GM12875 (cell line): Measurements from ENCODE around the gene PIK3CB.

Source experiments
- H3K4me3 ChIP-seq: one replicate; pipeline ENCODE4 v1.5.1; 2011; ENCODE audit warnings: low read depth, low read length, control low read depth
- TF ChIP-seq, protein P1 (sequence below): IDR thresholded peaks from 2 replicates; pipeline ENCODE4 v1.5.1; 2011; ENCODE audit warnings: low read depth, mild to moderate bottlenecking, control low read depth, inconsistent platforms, low read length, moderate library complexity, borderline replicate concordance; ENCODE audit not compliant: insufficient read depth

PIK3CB gene

DNA sequence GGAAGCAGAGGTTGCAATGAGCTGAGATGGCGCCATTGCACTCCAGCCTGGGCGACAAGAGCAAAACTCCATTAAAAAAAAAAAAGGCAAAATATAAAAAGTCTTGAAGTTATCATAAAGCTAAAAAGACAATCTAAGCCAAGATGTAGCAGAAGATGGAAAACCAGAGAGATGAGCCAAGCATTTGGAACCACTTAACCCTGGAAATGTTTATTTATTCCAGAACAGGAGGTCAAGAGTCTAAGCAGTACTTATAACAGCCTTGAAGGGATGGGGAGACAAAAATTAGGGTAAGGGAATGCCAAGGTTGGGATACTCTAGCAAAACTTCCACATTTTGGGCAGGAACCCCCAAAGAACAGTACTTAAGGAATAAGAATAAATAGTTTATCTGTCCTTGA, 196.1 kb downstream of the PIK3CB start:
- TF ChIP-seq, protein P1, sequence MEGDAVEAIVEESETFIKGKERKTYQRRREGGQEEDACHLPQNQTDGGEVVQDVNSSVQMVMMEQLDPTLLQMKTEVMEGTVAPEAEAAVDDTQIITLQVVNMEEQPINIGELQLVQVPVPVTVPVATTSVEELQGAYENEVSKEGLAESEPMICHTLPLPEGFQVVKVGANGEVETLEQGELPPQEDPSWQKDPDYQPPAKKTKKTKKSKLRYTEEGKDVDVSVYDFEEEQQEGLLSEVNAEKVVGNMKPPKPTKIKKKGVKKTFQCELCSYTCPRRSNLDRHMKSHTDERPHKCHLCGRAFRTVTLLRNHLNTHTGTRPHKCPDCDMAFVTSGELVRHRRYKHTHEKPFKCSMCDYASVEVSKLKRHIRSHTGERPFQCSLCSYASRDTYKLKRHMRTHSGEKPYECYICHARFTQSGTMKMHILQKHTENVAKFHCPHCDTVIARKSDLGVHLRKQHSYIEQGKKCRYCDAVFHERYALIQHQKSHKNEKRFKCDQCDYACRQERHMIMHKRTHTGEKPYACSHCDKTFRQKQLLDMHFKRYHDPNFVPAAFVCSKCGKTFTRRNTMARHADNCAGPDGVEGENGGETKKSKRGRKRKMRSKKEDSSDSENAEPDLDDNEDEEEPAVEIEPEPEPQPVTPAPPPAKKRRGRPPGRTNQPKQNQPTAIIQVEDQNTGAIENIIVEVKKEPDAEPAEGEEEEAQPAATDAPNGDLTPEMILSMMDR: no peak

DNA sequence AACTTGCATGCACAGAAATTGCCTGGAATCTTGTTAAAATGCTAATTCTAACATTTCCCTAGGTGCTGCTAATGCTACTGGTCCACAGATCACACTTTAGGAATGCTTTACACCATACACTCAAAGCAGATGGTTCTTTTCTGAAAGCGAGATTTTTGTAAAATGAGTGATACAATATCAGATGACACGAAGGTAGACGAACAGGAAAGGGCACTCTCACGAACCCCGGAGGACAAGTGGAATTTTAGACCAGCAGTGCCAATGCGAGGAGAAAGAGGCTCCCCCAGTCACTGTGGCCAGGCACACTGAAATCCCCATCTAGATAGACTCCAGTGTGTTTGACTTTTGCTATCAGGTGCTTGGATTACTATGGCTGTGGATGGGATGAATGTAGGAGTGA, 205.2 kb downstream of the PIK3CB start:
- TF ChIP-seq, protein P1: no peak

More for the DNA sequence above, 196.1 kb downstream of the PIK3CB start:
- no peak overlapping the region for H3K4me3 ChIP-seq

DNA sequence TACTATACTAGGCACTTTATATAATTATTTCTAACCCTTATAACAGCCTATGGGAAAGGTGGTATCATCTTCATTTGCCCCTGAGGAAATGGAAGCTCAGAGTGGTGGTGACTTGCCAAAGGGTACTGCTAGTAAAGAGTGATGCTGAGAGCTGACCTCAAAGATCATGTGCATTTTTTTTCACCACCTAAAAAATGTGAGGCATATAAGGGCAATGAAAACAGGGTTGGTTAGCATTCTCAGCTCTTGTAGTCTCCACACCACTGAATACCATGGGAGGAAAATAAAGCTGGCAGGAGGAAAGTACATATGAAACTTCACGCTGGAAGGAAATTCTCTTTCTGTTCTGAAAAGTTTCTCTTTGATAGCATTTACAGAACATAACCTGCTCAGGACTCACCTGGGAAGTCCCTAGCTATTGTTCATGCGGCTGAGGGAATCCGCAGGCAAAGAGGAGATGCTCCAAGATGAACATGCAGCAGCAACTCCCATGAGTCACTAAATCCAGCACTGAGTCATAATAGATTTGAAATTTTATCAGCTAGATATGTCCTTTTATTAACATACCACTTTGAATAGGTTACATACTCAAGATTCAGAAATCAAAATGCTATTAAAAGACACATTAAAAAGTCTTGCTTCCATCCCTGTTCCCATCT, 208.9 kb downstream of the PIK3CB start:
- H3K4me3 ChIP-seq: no peak overlapping the region
- TF ChIP-seq, protein P1: no peak

More for the DNA sequence above, 205.2 kb downstream of the PIK3CB start:
- H3K4me3 ChIP-seq: no peak overlapping the region

DNA sequence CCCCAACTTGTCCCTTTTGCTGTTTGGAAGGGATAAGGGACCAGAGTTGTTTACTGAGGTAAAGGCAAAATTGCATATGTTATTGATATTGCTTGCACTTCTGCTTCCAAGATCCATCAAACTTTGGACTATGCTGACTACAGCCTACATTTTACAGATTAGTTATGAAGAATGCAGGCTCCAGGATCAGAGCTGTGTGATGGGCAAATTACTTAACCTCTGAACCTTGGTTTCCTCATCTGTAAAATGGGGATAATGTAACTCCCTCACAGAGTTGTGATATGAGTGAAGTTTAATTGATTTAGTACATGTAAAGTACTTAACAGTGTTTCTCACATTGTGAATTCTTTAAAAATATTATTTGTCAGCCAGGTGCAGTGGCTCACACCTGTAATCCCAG, 210.2 kb downstream of the PIK3CB start:
- TF ChIP-seq, protein P1: no peak

DNA sequence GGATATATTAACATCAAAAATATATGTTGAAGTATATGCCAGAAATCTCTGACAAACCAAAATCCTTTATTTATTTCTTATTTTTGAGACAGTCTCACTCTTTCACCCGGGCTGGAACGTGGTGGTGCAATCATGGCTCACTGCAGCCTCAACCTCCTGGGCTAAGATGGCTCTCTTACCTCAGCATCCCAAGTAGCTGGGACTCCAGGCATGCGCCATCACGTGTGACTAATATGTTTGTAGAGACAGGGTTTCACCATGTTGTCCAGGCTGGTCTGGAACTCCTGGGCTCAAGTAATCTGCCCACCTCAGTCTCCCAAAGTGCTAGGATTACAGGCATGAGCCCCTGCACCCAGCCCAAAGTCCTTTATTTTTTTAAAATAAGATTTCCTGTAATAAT, 214.3 kb downstream of the PIK3CB start:
- TF ChIP-seq, protein P1: no peak
- no peak overlapping the region for H3K4me3 ChIP-seq

More for the DNA sequence above, 210.2 kb downstream of the PIK3CB start:
- no peak overlapping the region for H3K4me3 ChIP-seq

DNA sequence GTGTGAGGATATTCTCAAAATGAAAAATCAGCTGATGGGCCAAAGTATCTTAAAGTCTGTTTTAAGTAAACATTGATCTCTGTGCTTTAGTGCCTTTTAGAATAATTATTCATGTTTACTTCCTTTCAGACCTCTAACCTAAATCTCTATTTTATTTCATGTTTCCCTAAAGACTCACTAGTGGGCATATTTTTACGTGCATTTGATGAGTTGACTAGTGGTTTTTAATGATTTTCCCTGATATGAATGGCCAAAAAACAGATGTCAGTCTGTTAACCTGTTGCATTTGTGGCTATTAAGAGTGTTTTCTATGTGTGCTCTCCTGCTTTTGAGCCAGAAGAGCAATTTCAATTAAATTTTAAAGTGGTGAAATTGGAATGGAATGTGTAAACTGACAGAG, 219.3 kb downstream of the PIK3CB start:
- TF ChIP-seq, protein P1: no peak
- no peak overlapping the region for H3K4me3 ChIP-seq

DNA sequence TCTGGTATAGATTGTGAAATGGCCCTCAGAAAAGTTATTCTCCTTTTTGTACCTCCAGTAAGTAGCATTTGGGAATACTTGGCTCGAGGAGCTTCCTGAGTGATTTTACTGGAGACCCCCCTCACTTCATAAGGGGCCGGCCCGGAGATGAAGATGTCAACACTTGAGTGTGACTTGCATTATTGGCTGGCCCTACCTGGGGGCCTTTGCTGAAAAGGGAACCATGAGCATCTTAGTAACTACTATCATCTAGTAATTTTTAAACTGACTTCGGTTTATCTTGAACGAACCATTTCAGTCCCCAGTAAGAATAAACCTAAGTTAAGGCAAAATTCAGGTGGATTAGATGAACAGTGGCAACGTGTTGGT, 224.8 kb downstream of the PIK3CB start:
- H3K4me3 ChIP-seq: no peak overlapping the region
- TF ChIP-seq, protein P1: no peak
